GM18867 (cell line): ENCODE measurements around the gene CSRNP2.
"Not testable (repeated sequence)": the region's sequence is repeated elsewhere in the genome, so short reads cannot be mapped to it uniquely, and the experiment has no call there.

ENCODE experiments used
- ATAC-seq: cut with Tn5 transposase; IDR thresholded peaks from one replicate; pipeline ENCODE4 v1.9.1; 2021; ENCODE audit warnings: mild to moderate bottlenecking, moderate library complexity; ENCODE audit not compliant: unreplicated experiment

The CSRNP2 gene

DNA sequence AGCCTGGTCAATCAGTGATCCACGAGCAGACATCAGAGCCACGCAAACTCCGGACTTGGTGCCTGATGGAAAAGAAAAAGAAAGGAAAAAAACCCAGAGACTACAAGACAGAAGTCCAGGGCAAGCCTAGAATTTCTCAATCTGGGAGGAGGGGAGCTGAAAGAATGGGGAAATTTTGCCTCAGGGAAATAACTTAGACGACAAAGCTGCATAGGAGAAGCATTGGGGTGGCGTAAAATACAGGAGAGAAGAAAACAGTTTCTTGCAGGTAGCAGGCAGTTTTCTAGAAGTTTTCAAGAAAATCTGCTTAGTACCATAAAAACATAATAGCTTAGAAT is 54.6 kb downstream of the CSRNP2 start:
- ATAC-seq, result no peak

DNA sequence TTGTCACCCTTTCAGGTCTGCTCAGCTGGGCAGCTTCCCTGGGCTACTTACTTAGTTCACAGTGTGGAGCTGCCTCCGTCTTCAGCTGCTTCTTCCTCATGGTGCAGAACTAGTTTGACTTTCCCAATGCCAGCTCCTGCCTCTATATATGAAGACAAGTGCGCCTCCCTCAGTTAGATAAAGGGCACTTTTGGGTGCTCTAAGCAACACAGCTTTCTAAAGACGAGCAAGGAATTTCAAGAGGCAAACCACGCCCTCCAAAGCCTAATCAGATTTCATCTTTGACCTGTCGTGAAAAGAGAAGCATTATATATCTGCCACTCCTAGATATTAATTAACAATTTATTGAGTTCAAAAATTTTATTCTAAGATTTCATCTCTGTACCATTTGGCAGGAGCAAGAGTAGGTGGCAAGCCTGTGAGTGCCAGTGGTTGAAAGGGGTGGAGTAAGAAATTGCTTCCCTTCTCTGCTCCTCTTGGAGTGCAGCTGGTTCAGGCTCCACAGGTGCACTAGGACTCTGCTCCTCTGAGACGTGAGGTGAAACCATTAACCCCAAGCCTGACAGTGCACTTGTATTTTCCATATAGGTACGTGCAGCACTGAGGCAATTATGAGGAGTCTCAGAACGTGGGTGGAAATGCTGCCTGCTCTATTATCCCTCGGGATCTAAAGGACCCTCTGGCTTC is 55.1 kb downstream of the CSRNP2 start:
- ATAC-seq, result no peak

DNA sequence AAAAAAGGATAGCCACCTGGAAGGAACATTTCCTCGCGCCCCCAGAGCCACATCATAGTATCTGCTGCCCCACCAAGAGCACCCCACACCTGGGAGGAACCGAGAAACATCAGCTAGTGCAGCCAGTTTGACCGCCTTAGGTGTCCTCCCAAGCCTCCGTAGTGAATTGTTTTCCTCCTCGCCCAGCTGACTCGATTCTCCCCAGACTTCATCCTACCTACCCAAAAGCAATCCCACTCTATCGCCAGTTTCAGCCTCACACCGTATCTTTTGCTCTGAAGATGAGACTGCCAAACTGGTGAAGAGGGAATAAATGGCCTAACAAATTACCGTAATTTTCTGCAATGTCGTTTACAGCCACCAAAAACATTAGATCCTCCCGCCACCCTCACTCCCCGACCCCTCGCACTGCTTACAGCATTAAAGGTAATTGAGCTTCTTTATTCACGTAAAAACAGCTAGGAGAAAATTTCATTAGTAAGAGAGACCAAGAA is 56.0 kb downstream of the CSRNP2 start:
- ATAC-seq, result no peak

DNA sequence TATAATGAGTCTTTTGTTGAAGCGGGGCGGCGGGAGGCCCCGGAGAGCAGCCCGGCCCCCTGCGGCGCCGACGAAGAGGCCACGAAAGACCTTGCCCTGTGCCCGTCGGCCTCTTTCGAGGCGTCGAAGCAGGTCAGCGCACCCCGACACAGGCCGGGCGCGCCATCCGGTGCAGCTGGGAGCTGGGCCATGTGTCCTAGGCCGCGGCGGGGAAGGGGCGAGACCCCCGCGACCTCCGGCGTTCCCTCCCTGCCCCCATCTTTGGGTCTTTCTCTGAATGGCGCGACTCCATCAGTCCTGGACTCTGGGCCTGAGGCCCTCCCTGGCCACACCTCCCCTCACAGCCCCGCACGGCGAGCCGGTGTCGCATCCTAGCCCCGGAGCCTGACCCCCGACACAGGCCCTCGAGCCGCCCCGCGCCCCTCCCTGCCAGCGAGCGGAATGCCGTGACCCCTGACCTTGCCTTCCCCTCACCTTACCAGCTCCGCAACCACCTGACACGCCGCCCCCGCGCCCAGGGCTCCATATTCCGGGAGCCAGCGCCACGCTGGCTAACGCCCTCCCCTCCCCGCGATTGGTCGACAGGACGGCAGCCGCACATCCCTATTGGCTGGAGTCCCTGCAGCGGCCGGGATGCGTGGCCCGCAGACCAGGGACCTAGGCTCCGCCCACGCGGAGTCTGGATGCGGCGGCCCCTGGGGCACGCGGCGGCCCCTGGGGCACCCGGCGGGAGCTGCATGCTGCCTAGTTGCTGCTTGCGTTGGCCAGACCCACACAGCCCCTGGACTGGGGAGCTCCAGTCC is 57.4 kb downstream of the CSRNP2 start, which contains the start of gene SLC11A2:
TSS of gene SLC11A2 (minus strand) at position 549 of the 803 bp plus-strand sequence. CDS start 15,656 bp downstream, outside the sequence.
- peak; percentile 92 for ATAC-seq

DNA sequence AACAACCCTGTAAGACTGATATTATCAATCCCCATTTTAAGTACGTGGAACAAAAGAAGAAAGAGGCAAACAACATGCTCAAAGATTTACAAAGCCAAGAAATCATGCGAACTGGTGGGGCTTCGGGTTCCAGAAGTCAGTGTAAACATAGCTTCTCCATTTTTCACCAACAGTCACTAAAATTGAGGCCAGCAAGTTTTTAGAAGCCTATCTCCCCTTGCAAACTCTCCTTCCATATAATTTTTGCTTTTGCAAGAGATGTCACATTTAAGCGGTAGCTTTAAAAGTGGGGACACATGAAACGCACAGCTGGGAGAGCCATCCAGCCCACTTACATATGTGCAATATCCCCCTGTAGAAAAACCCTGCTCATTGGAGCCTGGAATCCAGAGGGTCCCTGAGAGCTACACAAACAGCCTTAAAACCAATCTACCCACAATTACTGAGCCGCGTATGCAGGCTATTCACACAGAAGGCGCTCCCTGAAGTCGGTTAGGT is 58.0 kb downstream of the CSRNP2 start:
- no peak for ATAC-seq

DNA sequence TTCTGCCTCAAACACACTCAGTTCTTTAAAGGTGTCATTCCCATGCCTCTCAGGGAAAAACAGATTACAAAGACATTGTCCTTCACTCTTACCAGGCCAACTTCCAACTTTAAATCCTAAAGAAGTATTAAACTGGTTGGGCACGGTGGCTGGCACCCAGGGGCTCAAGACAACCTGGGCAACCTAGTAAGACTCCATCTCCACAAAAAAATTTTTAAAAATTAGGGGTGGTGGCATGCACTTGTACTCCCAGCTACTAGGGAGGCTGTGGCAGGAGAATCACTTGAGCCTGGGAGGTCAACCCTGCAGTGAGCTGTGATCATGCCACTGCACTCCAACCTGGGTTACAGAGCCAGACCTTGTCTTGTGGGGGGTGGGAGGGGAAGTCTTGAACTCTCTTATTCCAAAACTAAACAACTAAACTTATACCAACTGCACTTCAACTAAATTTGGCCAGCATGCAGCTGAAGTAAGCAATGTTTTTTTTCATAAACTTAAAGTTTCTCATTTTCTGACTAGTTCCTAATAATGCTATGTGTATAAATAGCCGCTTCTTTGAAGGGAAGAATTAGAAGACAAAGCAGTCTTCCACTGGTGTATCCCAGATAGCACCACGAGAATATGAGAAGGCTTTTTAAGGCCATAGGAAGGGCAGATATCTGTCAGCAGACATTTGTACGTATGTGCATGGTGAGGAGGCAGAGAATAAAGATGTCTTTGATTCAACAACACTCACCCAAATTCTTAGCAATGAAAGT is 59.6 kb downstream of the CSRNP2 start:
- ATAC-seq, result no peak

DNA sequence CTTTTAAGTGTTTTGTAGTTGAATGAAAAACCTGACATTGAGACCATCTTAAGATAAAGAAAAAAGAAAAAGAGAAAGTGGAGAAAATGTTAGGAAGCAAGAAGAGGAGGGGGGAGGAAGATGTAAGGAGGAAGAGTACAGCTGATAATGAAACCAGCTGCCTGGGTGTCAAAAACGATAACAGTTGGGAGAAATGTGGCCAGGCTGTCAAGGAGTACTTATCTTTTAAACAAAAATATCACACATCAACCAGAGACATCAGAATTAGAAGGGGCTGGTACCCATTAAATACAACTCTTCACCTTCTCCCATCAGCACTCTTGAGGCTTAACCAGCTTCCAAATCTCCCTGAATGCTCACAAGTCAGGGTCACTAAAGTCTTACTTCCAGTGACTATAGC is 61.7 kb downstream of the CSRNP2 start:
- no peak for ATAC-seq

DNA sequence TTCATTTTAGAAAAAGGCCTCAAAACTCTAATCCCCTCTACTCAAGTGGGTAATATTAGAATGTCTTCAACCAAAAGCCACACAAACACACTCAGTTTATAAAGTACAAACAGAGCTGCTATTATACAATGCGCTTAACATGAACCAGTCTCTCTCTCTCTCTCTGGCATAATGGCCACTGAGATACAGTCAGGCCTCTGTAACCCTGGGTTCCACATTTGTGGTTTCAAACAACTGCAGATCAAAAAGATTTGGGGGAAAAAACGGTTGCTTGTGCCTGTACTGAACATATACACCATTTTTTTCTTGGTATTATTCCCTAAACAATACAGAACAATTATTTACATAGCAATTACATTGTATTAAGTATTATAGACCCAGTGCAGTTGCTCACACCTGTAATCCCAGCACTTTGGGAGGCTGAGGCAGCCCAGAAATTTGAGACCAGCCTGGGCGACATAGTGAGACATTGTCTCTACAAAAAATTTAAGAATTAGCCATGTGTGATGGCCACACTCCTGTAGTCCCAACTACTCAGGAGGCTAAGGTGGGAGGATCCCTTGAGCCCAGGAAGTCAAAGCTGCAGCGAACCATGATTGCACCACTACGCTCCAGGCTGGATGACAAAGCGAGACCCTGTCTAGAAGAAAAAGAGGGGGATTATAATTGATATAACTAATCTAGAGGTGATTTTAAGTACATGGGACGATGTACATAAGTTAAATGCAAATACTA is 62.8 kb downstream of the CSRNP2 start:
- no peak for ATAC-seq

DNA sequence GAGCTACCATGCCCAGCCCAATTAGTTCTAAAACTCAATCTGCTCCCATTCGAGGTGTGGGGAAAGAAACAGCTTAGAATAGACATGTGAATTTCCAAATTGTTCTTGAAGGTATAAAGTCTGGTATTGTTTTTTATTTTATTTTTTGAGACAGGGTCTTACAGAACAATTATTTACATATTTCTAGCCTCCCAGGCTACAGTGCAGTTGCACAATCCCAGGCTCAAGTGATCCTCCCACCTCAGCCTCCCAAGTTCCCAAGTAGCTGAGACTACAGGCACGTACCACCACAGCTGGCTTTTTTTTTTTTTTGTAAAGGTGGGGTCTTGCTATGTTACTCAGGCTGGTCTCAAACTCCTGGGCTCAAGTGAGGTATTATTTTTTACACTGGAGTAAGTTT is 63.5 kb downstream of the CSRNP2 start:
- ATAC-seq, result no peak

DNA sequence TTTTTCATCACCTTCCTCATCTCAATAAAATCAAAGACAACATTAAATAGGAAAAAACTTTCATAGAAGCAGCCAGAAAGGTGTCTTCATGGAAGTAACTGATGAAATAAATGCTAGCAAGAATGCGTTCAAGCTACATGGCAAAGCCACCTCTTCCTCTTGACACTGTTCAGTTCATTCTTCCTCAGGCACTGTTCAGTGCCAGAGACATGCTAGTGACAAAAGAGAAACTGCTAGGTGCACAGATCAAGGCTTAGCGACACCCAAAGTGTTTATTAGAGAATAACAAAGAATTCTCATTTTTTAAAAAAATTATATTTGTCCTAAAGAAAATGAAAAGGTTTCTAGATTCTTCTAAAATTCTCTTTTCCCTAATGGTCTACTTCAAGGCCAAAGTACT is 64.4 kb downstream of the CSRNP2 start:
- ATAC-seq, result no peak

DNA sequence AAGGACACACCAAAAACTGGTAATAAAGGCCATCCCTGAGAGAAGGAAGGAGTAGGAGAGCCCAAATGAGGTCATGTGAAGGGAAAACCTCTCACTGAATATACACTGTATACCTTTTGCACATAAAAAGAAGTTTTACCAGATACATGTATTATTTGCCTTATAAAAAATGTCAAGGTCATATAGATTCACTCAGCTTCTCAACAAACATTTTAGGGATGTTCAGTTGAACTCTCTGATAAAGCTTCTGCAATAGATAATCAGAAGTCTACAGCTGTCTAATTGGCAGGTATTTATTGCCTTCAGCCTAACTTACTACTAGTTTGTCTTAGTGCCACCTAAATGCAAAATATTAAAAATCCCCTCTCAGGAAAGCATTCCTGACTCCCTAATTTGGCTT is 65.9 kb downstream of the CSRNP2 start:
- ATAC-seq, result no peak

DNA sequence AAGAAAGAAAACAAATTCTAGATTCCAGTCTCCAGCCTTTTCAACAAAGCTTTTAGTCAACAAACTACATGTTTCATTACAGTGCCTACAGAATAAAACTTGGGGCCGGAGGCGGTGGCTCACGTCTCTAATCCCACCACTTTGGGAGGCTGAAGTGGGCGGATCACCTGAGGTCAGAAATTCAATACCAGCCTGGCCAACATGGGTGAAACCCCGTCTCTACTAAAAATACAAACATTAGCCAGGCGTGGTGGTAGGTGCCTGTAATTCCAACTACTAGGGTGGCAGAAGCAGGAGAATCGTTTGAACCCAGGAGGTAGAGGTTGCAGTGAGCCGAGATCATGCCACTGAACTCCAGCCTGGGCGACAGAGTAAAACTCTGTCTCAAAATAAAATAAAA is 68.9 kb downstream of the CSRNP2 start:
- not testable (repeated sequence) for ATAC-seq

DNA sequence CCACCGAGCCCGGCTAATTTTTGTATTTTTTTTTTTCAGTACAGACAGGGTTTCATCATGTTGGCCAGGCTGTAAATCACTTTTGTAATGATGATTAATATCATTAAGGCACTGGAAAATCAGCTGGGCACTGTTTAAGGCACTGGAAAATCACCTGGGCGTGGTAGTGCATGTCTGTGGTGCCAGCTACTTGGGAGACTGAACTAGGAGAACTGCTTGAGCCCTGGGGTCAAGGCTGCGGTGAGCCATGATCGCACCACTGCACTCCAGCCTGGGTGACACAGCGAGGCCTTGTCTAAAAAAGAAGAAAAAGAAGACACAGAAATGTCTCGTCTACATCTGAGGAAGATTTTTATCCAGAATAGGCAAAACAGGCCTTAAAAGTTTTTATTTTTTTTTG is 70.0 kb downstream of the CSRNP2 start:
- ATAC-seq, result no peak

DNA sequence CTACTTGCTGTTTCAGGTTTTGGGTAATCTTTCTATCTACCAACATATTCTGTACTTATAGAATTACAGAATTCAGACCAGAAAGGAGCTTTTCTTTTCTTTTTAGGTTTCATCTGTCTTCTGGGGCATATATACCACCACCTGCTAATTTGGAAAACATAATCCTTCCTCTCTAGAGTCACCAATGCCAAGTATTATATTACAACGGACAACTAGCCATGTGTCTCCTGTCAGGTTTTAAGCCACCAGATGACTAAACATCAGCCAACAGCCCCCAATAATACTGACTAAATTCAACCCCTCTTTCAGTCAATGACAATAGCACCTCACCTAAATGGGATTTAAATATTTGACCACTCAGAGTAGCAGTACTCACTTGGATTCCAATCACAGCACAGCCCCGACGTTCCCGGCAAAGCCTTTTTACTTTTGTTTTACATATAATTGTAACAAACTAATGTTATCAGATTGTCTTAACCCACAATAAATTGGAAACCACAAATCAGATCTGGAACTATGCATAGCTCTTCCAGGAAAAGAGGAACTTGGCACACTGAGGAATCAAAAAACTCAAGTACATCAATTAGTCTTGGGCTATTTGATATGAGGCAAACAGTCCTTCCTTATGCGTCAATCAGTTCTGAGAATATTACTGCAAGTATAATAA is 70.7 kb downstream of the CSRNP2 start:
- ATAC-seq, result no peak

DNA sequence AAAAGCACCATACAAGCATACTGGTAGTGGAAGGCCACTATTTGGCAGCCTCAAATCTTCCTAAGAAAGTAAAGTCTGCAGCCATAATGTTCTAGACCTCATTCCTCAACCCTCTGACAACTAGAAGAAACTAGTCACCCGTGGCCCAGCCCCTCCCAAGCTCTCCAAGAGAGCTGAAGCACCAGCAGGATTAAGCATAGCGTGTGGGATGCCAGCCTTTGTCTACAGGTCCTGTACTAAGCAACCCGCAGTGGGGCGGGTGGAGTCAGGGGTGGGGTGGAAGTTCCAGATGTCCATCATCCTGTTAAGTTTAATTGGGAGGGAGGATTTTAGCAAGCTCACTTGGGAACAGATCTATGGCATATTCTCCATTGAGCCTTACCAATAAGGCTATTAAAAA is 71.4 kb downstream of the CSRNP2 start:
- ATAC-seq, result no peak
